ENCODE measurements around the gene ZFR2.

GRCh38 chr19:3805859-3806258 lies 63.0 kb downstream of the ZFR2 start:
- no peak for TF ChIP-seq EZH2 (IDR thresholded peaks at IDR 0.05; ENCODE audit: borderline replicate concordance, low read depth, low read length, poor library complexity, severe bottlenecking)
- no peak for TF ChIP-seq CTCF (conservative IDR thresholded peaks at IDR 0.05; ENCODE audit: low read depth, low read length)
